CD4-positive, alpha-beta T cell treated with Interleukin-6 at 100 ng/mL for 8 hours (primary cell): ENCODE results near the gene ZNF646.

ENCODE experiments used
- DNase-seq: peaks from one replicate; pipeline ENCODE4 v3.0.0-alpha.2; 2020; ENCODE audit warnings: mixed read lengths, low spot score

The ZNF646 gene, protein sequence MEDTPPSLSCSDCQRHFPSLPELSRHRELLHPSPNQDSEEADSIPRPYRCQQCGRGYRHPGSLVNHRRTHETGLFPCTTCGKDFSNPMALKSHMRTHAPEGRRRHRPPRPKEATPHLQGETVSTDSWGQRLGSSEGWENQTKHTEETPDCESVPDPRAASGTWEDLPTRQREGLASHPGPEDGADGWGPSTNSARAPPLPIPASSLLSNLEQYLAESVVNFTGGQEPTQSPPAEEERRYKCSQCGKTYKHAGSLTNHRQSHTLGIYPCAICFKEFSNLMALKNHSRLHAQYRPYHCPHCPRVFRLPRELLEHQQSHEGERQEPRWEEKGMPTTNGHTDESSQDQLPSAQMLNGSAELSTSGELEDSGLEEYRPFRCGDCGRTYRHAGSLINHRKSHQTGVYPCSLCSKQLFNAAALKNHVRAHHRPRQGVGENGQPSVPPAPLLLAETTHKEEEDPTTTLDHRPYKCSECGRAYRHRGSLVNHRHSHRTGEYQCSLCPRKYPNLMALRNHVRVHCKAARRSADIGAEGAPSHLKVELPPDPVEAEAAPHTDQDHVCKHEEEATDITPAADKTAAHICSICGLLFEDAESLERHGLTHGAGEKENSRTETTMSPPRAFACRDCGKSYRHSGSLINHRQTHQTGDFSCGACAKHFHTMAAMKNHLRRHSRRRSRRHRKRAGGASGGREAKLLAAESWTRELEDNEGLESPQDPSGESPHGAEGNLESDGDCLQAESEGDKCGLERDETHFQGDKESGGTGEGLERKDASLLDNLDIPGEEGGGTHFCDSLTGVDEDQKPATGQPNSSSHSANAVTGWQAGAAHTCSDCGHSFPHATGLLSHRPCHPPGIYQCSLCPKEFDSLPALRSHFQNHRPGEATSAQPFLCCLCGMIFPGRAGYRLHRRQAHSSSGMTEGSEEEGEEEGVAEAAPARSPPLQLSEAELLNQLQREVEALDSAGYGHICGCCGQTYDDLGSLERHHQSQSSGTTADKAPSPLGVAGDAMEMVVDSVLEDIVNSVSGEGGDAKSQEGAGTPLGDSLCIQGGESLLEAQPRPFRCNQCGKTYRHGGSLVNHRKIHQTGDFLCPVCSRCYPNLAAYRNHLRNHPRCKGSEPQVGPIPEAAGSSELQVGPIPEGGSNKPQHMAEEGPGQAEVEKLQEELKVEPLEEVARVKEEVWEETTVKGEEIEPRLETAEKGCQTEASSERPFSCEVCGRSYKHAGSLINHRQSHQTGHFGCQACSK (N-terminal part only)

DNA sequence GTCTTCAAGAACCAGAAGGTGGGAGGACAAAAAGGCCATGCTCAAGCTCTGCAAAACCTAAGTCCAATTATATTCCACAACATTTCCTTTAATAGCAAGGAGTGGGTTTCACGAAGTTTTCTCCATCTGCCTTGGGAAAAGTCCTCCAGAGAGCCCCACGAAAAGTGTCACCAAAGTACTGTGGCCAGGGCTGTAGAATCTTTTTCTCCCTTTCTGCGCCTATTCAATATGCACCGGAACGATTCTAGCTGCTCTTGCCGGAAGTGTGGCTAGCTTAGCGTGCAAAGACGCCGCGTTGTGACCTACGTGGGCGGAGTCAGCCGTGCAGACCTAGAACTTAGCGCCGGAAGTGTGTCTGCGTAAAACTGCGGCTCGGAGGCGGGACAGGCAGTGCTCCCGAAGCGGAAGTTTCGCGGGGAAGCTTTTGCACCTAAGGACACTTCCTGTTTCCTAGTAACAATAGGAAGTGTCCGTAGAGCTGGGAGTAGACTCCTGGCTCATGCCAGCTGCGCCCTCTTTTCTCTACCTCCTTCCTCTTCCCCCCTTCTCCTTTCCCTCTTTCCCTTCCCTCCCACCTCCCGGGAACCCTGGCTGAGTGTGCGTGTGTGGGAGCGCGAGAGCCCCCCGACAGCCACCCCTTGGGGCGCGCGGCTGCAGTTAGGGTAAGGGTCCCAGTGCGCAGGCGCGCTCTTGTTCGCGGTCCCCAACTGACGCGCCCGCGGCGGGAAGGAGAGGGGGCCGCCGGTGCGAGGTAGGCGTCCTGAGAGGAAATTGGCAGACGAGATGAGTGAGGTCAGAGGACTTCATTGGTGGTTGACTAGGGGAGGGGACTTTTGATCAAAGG is at the start of gene ZNF646, which contains the start of gene ZNF668:
TSS of gene ZNF646 (plus strand) at position 453 of the 844 bp plus-strand sequence. CDS start 1,903 bp downstream, outside the sequence.
TSS of gene ZNF668 (minus strand) at position 271 of the 844 bp plus-strand sequence. CDS start 9,781 bp downstream, outside the sequence.
- peak; percentile 97 for DNase-seq

- no peak for DNase-seq
Measured at GRCh38 chr16:31025339-31025738, 48.9 kb upstream of the ZNF646 start.

GRCh38 chr16:31029272-31029671 is 45.0 kb upstream of the ZNF646 start:
- no peak for DNase-seq

- no peak for DNase-seq
Measured at GRCh38 chr16:31031276-31031675, 42.9 kb upstream of the ZNF646 start.

- DNase-seq = peak; percentile 97
Measured at GRCh38 chr16:31032736-31033708, 41.2 kb upstream of the ZNF646 start, which contains the start of gene STX4. Gene STX4 (plus strand): TSS chr16:31033558. CDS start chr16:31033806, 248 bp downstream.

GRCh38 chr16:31033709-31034492 is 40.3 kb upstream of the ZNF646 start:
- DNase-seq = peak; percentile 85

- DNase-seq = no peak
Measured at GRCh38 chr16:31036691-31037090, 37.5 kb upstream of the ZNF646 start.

DNA sequence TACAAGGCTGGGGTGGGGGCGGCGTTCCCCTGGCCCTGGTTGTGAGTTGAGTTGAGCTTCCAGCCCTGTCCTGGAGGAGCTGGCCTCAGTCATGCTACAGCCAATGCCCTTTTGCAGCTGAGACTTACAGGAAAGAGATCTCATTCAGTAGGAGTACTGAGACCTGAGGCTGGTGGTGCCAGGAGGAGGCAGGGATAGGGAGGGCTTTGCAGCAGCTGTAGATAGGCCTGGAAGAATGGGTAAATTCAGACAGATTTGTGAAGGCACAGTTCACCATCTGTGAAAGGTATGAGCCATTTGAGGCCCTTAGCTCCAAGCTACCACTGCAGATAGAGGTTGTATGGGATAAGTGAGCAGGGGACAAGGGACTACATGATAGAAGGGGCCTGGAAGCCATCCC is 35.2 kb upstream of the ZNF646 start:
- no peak for DNase-seq

DNA sequence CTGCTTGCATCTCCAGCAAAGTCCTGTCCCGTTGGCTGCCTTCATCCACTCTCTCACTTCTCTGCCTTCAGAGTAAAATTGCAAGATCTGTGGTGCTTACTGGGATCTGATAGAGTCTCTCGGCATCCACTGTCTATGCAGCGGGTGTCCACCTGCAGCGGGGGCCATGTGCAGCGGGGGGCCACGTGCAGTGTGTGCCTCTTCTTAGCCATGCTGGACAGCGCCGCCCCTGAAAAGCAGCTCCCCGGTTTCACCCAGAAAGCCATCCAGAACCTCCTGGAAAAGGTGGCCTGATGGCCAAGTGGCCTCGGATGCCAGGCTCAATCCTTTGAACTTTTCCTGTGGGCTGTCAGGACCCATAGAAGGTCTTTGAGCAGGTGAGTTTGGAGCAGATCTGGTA is 31.4 kb upstream of the ZNF646 start:
- no peak for DNase-seq

DNA sequence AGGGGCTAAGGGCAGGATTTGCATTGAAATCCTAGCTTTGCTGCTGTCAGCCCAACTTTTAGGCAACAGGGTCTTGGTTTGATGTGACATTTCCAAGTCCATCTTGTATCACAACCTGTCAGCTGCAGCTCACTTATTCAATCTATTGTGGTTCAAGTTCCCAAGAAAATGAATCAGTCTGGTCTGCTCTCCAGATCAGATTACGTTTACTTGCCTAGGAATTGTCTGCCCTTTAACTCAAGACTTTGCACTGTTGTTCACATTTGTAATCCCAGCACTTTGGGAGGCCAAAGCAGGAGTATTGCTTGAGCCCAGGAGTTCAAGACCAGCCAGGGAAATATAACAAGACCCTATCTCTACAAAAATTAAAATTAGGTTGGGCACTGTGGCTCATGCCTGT is 30.9 kb upstream of the ZNF646 start:
- no peak for DNase-seq

- DNase-seq = no peak
Measured at GRCh38 chr16:31043898-31044481, 30.2 kb upstream of the ZNF646 start.

- DNase-seq = no peak
Measured at GRCh38 chr16:31050280-31051030, 23.8 kb upstream of the ZNF646 start.

- DNase-seq = no peak
Measured at GRCh38 chr16:31052114-31052513, 22.1 kb upstream of the ZNF646 start.

DNA sequence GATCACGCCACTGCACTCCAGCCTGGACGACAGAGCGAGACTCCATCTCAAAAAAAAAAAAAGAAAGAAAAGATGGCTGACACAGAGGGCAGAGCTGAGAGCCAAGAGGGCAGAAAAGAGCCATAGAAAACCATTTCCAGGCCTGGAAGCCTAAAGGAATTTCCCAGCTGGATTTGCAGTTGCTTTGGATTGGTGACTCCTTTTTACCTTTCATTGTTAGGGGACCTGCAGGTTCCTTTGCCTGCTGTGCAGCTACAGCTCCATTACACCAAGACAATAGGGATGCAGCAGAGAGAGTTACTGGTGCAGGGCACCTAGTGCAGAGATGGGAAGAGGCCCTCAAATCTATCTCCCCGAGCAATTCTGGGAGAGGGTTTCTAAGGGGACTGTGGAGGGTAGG is 18.6 kb upstream of the ZNF646 start:
- no peak for DNase-seq

- DNase-seq = no peak
Measured at GRCh38 chr16:31061126-31061812, 13.0 kb upstream of the ZNF646 start.

GRCh38 chr16:31061813-31062440 is 12.3 kb upstream of the ZNF646 start:
- DNase-seq = no peak

- DNase-seq = no peak
Measured at GRCh38 chr16:31063495-31063842, 10.8 kb upstream of the ZNF646 start.
